ENCODE results near the gene PTPN9.

- no peak for TF ChIP-seq CTCF (IDR thresholded peaks at IDR 0.05; ENCODE audit: insufficient read depth, low read length, poor library complexity, severe bottlenecking)
- no peak for TF ChIP-seq EZH2phosphoT487 (conservative IDR thresholded peaks at IDR 0.05; ENCODE audit: low read length)
Measured at GRCh38 chr15:75453703-75454470, 125.2 kb downstream of the PTPN9 start.

Data from SU-DHL-6 (cell line).